Epithelial cell of proximal tubule (primary cell): ENCODE results near the gene JARID2. TPM values are rescaled to one million over a fixed set of nuclear protein-coding genes. Genes with fewer than 3 reads are reported as not detected.

ENCODE experiments used
- DNase-seq: peaks from one replicate; pipeline ENCODE4 v3.0.0-alpha.2; 2011; ENCODE audit warnings: low read depth
- H3K4me3 ChIP-seq: 2 replicates; pipeline ENCODE4 v1.5.1; 2011; ENCODE audit warnings: low read depth, mild to moderate bottlenecking, low read length
- CTCF ChIP-seq: conservative IDR thresholded peaks from 2 replicates; pipeline ENCODE4 v1.5.1; 2012; ENCODE audit warnings: low read depth, mild to moderate bottlenecking, low read length
- total RNA-seq: library from RNA; depleted of rRNA; stranded (reverse); fragments of >200 nt; gene quantifications from 2 replicates; pipeline ENCODE4 v1.2.3, GENCODE V29; 2015

JARID2 gene
- total RNA-seq, 1 donor from 2014 or later = 5.1 TPM

GRCh38 chr6:15239616-15240364, 6.1 kb upstream of the JARID2 start:
- no peak for TF ChIP-seq CTCF
- no peak overlapping the region for H3K4me3 ChIP-seq
- no peak for DNase-seq

- TF ChIP-seq CTCF = no peak
- no peak overlapping the region for H3K4me3 ChIP-seq
- DNase-seq = no peak
These were observed 3.4 kb upstream of the JARID2 start for GRCh38 chr6:15242503-15242902.

GRCh38 chr6:15242937-15243614, 2.8 kb upstream of the JARID2 start:
- TF ChIP-seq CTCF = no peak
- H3K4me3 ChIP-seq = no peak overlapping the region
- DNase-seq = no peak

DNA sequence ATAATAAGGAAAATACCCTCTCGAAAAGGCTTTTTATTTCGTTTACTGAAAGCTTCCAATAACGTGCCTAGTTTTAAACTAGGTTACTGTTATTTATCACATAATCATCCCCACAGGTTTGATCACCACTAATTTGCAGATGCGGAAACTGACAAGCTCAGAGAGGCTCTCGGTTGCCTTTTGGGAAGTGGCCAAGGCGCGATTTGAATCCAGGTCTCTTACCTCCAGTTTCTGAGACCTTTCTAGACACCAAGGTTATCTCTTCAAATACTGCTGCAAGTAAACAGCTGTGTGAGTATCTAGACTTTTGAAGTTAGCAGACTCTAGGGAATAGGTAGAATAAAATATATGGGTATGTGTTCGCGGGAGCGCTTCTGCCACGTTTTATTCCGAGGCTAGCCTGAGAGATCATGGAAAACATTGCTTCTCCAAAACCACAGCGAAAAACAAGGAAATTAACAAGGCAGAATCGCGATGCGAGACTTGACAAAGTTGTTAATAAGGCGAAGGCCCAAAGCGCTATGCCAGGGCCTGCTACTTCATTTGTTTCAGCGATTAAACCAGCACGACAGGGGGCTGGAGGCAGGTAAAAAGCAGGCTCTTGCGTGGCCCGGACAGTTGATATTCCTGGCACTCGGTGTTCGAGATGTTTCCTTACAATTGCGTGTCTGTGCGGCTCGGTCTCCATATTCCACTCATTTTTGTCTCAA, 1.8 kb upstream of the JARID2 start:
- no peak for TF ChIP-seq CTCF
- H3K4me3 ChIP-seq = peak overlapping the region; percentile 86
- no peak for DNase-seq

DNA sequence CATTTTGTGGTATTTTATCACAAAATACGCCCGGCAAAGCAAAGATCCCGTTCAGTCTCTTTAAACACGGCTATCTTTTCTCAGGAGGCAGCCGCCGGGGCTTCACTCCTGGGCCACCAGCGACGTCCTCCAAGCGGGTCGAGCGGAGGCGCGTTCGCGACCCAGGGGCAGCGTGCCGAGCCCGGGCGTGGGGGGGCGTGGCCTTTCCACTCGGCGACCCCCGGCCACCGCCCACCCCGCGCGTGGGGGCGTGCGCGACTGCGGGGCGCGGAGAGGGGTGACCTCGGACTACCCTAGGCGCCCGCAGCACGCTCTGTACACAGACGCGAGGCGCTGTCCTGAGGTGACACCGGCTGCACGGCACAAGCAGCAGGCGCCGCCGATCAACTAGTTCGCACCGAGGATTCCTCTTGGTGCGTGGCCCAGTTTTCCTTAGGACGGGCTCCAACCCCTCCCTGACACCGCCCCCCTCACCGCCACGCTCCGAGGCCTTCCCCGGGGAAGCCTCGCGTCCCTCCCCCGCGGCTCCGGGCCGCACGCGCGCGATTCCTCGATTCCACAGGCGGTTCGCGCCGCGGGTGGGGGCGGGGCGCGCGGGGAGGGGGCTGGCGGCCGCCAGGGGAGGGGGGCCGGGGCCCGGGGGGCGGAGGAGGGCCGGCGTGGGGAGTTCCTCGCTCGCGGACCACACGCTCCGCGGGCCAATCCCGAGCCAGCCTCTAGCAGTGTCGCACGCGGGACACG, 1.1 kb upstream of the JARID2 start:
- no peak for TF ChIP-seq CTCF
- H3K4me3 ChIP-seq = peak overlapping the region; percentile 86
- DNase-seq = no peak

DNA sequence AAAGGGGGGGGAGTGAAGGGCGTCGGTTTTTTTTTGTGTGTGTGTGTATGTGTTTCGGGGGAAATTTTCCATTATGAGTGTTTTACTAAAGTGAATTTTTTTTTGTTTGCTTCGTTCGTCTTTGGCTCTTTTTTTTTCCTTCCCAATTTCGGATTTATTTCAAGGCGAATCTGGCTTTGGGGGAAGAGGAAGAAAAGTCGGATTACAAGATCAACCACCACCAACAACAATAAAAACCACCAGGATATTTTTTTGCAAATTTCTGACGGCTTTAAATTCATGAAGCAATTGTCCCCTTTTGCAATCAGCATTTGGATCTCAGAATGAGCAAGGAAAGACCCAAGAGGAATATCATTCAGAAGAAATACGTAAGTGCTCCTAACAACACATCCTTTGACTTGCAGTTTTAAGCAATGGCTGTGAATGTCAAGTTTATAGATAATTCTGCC, 372 bp downstream of the JARID2 start:
- H3K4me3 ChIP-seq = peak overlapping the region; percentile 86
- no peak for TF ChIP-seq CTCF
- no peak for DNase-seq
